A549 (cell line): ENCODE results near the gene TESK2.

Experiments used
- CTCF ChIP-seq: fragments of >200 bp; sonication (Bioruptor Twin); formaldehyde crosslinking; IDR thresholded peaks from 3 replicates; pipeline ENCODE4 v1.5.1; 2016
- EHMT2 ChIP-seq: fragments of 200-600 bp; sonication (generic); IDR thresholded peaks from 2 replicates; pipeline ENCODE4 v1.6.1; 2016; ENCODE audit warnings: antibody characterized with exemption, low read depth, mild to moderate bottlenecking, moderate library complexity
- HDAC2 ChIP-seq: fragments of 200-600 bp; sonication (generic); IDR thresholded peaks from 2 replicates; pipeline ENCODE4 v1.6.1; 2016
- HMGXB4 ChIP-seq: fragments of 250-450 bp; sonication (Bioruptor Pico); IDR thresholded peaks from 2 replicates; pipeline ENCODE4 v1.5.0; 2021; ENCODE audit warnings: mild to moderate bottlenecking, moderate library complexity, borderline replicate concordance
- HOXB5 ChIP-seq: fragments of 250-450 bp; sonication (Bioruptor Pico); IDR thresholded peaks from 2 replicates; pipeline ENCODE4 v1.5.0; 2020; ENCODE audit warnings: mild to moderate bottlenecking, moderate library complexity
- KDM5A ChIP-seq: fragments of 200-600 bp; sonication (generic); IDR thresholded peaks from 2 replicates; pipeline ENCODE4 v1.6.1; 2016; ENCODE audit warnings: antibody characterized with exemption, mild to moderate bottlenecking
- MAZ ChIP-seq: fragments of 150-350 bp; IDR thresholded peaks from 2 replicates; pipeline ENCODE4 v1.6.1; 2014; ENCODE audit warnings: antibody characterized with exemption, low read depth, low read length, borderline replicate concordance
- NPAS2 ChIP-seq: fragments of 250-450 bp; sonication (Bioruptor Pico); IDR thresholded peaks from 2 replicates; pipeline ENCODE4 v1.8.0; 2022; ENCODE audit warnings: mild to moderate bottlenecking, moderate library complexity, borderline replicate concordance
- POLR2A ChIP-seq: IDR thresholded peaks from 2 replicates; pipeline ENCODE4 v1.6.1; 2012; ENCODE audit warnings: mild to moderate bottlenecking, low read length
- RARB ChIP-seq: fragments of 250-450 bp; sonication (Bioruptor Pico); IDR thresholded peaks from 2 replicates; pipeline ENCODE4 v1.8.0; 2021; ENCODE audit warnings: mild to moderate bottlenecking, moderate library complexity
- RCOR1 ChIP-seq: fragments of 150-350 bp; IDR thresholded peaks from 2 replicates; pipeline ENCODE4 v1.6.1; 2014; ENCODE audit warnings: antibody characterized with exemption, low read length, low read depth
- RFX5 ChIP-seq: fragments of 450-650 bp; IDR thresholded peaks from 2 replicates; pipeline ENCODE4 v1.7.1; 2014; ENCODE audit warnings: antibody characterized with exemption, mild to moderate bottlenecking, moderate library complexity
- RNF2 ChIP-seq: fragments of 200-600 bp; sonication (generic); IDR thresholded peaks from 2 replicates; pipeline ENCODE4 v1.6.1; 2016; ENCODE audit warnings: low read depth, mild to moderate bottlenecking, antibody characterized with exemption, moderate library complexity, borderline replicate concordance

GRCh38 chr1:45354838-45355237 lies 136.1 kb downstream of the TESK2 start:
- TF ChIP-seq CTCF = no peak
- TF ChIP-seq RFX5 = no peak
- TF ChIP-seq HMGXB4 (CRISPR knock-in tag) = no peak
- TF ChIP-seq EHMT2 = no peak
- no peak for TF ChIP-seq NPAS2 (CRISPR knock-in tag)
- TF ChIP-seq RARB (CRISPR knock-in tag) = no peak
- TF ChIP-seq HDAC2 = no peak
- TF ChIP-seq RCOR1 = no peak
- TF ChIP-seq HOXB5 (CRISPR knock-in tag) = no peak
- no peak for TF ChIP-seq POLR2A
- TF ChIP-seq MAZ = no peak
- TF ChIP-seq RNF2 = no peak
- TF ChIP-seq KDM5A = no peak
